HepG2 (cell line): ENCODE data around the gene AP2A2.

Experiments
- CC2D1A ChIP-seq: sonication (generic); formaldehyde crosslinking; IDR thresholded peaks from 2 replicates; pipeline ENCODE4 v1.8.1; 2023; ENCODE audit warnings: mild to moderate bottlenecking, missing genetic modification reagents
- CEBPB ChIP-seq: IDR thresholded peaks from 2 replicates; pipeline ENCODE4 v1.6.1; 2011; ENCODE audit warnings: low read depth, low read length, improper control_type of control experiment, borderline replicate concordance
- EZH2 ChIP-seq: conservative IDR thresholded peaks from 2 replicates; pipeline ENCODE4 v1.6.1; 2012; ENCODE audit warnings: mild to moderate bottlenecking, low read depth, low read length, moderate library complexity
- KDM1A ChIP-seq: IDR thresholded peaks from 2 replicates; pipeline ENCODE4 v1.6.1; 2016; ENCODE audit warnings: missing compliant biosample characterization
- MAFK ChIP-seq, 2 experiments: IDR thresholded peaks in 1 of 2; conservative IDR thresholded peaks in 1 of 2; 2 replicates each; pipeline ENCODE4 v1.6.1; 2011; ENCODE audit warnings: improper control_type of control experiment in 2 of 2, low read length in 2 of 2
- PCBP2 ChIP-seq: fragments of 200-400 bp; formaldehyde crosslinking; optimal IDR thresholded peaks from 2 replicates; pipeline ENCODE3; 2018; ENCODE audit warnings: low read length, low read depth; ENCODE audit not compliant: poor library complexity, severe bottlenecking
- POLR2A ChIP-seq, 2 experiments: IDR thresholded peaks; 2 replicates each; pipeline ENCODE4 v1.6.1; 2011; ENCODE audit warnings: low read depth in 2 of 2, low read length in 2 of 2, mild to moderate bottlenecking in 1 of 2, moderate library complexity in 1 of 2; ENCODE audit not compliant: insufficient read depth in 1 of 2
- SP2 ChIP-seq: sonication (generic); formaldehyde crosslinking; IDR thresholded peaks from 2 replicates; pipeline ENCODE4 v1.5.1; 2020; ENCODE audit warnings: mild to moderate bottlenecking, missing genetic modification reagents
- TARDBP ChIP-seq: sonication (generic); formaldehyde crosslinking; IDR thresholded peaks from 2 replicates; pipeline ENCODE4 v1.8.0; 2022; ENCODE audit warnings: mild to moderate bottlenecking, missing genetic modification reagents
- ZNF674 ChIP-seq: sonication (generic); formaldehyde crosslinking; IDR thresholded peaks from 2 replicates; pipeline ENCODE4 v1.5.0; 2020; ENCODE audit warnings: low read depth, mild to moderate bottlenecking, missing genetic modification reagents
- TF ChIP-seq, protein P1 (sequence below): sonication (generic); formaldehyde crosslinking; IDR thresholded peaks from 2 replicates; pipeline ENCODE4 v1.5.0; 2020; ENCODE audit warnings: mild to moderate bottlenecking, missing genetic modification reagents, moderate library complexity

DNA sequence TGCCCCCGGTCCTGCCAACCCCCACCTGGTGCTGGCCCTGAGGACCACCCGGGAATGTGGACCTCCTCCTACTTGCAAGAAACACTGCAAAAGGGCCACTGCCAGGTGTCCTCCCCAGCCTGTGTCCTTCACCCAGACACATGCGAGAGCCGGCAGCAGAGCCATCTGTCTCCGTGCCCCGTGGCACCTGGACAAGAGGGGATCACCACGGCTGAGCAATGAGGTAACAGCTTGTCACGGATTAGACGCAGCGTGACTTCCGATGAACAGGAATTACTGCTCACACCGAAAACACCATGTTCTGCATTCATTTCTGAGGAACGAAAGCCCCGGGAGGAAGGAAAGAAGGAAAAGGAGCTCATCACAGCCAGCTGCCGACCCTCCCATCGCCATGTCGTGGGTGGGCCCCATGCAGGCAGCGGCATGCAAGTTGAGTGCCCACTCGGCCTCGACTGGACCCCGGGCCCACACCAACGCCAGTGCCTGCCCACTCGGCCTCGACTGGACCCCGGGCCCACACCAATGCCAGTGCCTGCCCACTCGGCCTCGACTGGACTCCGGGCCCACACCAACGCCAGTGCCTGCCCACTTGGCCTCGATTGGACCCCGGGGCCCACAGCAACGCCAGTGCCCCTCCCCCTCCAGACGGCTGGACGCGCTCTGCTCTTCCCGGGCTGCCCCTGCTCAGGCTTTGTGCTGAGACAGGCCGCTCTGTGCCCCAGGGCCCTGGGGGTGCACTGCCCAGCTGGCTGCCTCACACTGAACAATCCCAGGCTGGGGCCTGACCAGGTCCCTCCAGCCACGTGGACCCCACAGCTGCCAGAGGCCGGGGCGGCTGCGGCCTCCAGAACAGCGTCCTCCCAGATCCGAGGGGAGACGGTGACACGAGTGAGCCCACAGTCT lies 37.1 kb upstream of the AP2A2 start:
- TF ChIP-seq POLR2A (IDR thresholded peaks at IDR 0.05; ENCODE audit: insufficient read depth in 1 of 2, low read depth in 2 of 2, low read length in 2 of 2), result no peak
- TF ChIP-seq, protein P1, sequence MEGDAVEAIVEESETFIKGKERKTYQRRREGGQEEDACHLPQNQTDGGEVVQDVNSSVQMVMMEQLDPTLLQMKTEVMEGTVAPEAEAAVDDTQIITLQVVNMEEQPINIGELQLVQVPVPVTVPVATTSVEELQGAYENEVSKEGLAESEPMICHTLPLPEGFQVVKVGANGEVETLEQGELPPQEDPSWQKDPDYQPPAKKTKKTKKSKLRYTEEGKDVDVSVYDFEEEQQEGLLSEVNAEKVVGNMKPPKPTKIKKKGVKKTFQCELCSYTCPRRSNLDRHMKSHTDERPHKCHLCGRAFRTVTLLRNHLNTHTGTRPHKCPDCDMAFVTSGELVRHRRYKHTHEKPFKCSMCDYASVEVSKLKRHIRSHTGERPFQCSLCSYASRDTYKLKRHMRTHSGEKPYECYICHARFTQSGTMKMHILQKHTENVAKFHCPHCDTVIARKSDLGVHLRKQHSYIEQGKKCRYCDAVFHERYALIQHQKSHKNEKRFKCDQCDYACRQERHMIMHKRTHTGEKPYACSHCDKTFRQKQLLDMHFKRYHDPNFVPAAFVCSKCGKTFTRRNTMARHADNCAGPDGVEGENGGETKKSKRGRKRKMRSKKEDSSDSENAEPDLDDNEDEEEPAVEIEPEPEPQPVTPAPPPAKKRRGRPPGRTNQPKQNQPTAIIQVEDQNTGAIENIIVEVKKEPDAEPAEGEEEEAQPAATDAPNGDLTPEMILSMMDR (CRISPR knock-in tag), result no peak
- TF ChIP-seq TARDBP (CRISPR knock-in tag), result no peak
- TF ChIP-seq SP2 (CRISPR knock-in tag), result no peak
- no peak for TF ChIP-seq CEBPB
- TF ChIP-seq ZNF674 (CRISPR knock-in tag), result no peak
- TF ChIP-seq KDM1A (CRISPR knock-in tag), result no peak
- TF ChIP-seq EZH2, result no peak
- TF ChIP-seq MAFK (conservative IDR thresholded peaks at IDR 0.05 in 1 of 2, IDR thresholded peaks at IDR 0.05 in 1 of 2; ENCODE audit: low read length in 2 of 2), result no peak
- no peak for TF ChIP-seq CC2D1A (CRISPR knock-in tag)
- TF ChIP-seq PCBP2, result no peak
